Measurements from ENCODE around the gene RBM23. TPM values are rescaled to one million over a fixed set of nuclear protein-coding genes. Genes with fewer than 3 reads are reported as not detected.
"Not testable (repeated sequence)": the region's sequence is repeated elsewhere in the genome, so short reads cannot be mapped to it uniquely, and the experiment has no call there.

The RBM23 gene
- total and polyA plus RNA-seq, 10 of the 15 experiments (the other 5 are each of a cell fraction or from before 2014, with no cell fraction given) = 54.0 to 72.6 (median 61.3) TPM

DNA sequence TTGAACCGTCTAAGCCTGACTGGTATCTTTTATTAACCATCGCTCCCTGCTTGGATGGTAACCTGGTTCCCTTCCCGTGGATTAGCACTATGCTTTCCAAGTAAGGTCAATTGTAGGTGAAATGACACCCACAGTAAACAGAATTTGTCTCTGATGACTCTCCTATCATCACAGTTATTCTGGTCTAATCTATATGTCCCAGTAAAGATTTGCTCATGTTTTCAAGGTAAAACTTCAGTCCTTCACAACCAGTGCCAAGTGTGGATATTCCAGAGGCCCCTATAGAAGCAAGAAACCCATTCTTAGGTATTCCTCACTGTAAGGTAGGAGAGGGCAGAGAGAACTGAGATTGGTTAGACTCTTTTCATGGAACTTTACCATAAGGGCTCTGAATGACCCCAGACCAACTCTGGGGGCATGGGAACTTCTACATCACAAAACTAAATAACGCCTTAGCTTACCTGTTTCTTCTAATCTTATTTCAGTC is 47.9 kb upstream of the RBM23 start:
- Histone ChIP-seq H4K20me1 (ENCODE audit: control insufficient read depth, insufficient read depth) (no peaks in the 10 kb centered on the region), H3K27ac (ENCODE audit: control insufficient read depth, insufficient read depth) (no peak overlapping the region), H3K36me3 (ENCODE audit: control insufficient read depth in 2 of 2, insufficient read depth in 2 of 2, low read length in 1 of 2) (no peaks in the 10 kb centered on the region), H3K9ac (ENCODE audit: control insufficient read depth, insufficient read depth, low read length) (no peak overlapping the region), H3K9me3 (replicated peaks; ENCODE audit: control insufficient read depth, insufficient read depth, low read length) (no peaks in the 10 kb centered on the region), H3K79me2 (ENCODE audit: control insufficient read depth, insufficient read depth, low read length) (no peaks in the 10 kb centered on the region), H3K4me2 (ENCODE audit: control insufficient read depth, insufficient read depth) (no peak overlapping the region), H2AFZ (ENCODE audit: control insufficient read depth, low read depth, low read length) (no peak overlapping the region), H3K4me3 (no peak overlapping the region), H3K4me1 (ENCODE audit: control insufficient read depth, insufficient read depth, low read length) (no peaks in the 10 kb centered on the region), H3K27me3 (replicated peaks in 1 of 2; ENCODE audit: control insufficient read depth in 2 of 2, insufficient read depth in 2 of 2, low read length in 1 of 2) (no peaks in the 10 kb centered on the region)
- in situ Hi-C loops (cut with MboI) (no loop called here), intact Hi-C loops (cut with micrococcal nuclease; ENCODE audit: unreplicated experiment) (no loop called here)
- ATAC-seq (no peak), FAIRE-seq (no peak), DNase-seq (ENCODE audit: low read depth, low spot score) (no peak)
- SMC1A ChIA-PET (ENCODE audit: uncharacterized antibody, unreplicated experiment) = interaction anchor here (1.2 kb wide), 1 partner anchor 19 kb away, joined by 3 read pairs; no protein-coding TSS in a partner anchor
- POLR2A ChIA-PET = no interaction called here
- TF ChIP-seq TBL1XR1 (IDR thresholded peaks at IDR 0.05; ENCODE audit: low read depth, low read length) = no peak
- BruUV-seq (replicated peaks) = no TSS peak
- RAD21 ChIA-PET (ENCODE audit: unreplicated experiment) = interaction anchor here (1.4 kb wide), 1 partner anchor 9 kb away, joined by 3 read pairs; no protein-coding TSS in a partner anchor
- CTCF ChIA-PET = interaction anchor here (2.9 to 13.2 kb wide), 2 partner anchors 8 to 19 kb away, joined by 10 to 370 read pairs; partner anchors contain the start of gene AJUBA
- WGBS (ENCODE audit: insufficient coverage, insufficient replicate concordance, low lambda C conversion rate, missing lambda C conversion rate) = 39% methylated on average over 4 of the region's 4 CpGs

DNA sequence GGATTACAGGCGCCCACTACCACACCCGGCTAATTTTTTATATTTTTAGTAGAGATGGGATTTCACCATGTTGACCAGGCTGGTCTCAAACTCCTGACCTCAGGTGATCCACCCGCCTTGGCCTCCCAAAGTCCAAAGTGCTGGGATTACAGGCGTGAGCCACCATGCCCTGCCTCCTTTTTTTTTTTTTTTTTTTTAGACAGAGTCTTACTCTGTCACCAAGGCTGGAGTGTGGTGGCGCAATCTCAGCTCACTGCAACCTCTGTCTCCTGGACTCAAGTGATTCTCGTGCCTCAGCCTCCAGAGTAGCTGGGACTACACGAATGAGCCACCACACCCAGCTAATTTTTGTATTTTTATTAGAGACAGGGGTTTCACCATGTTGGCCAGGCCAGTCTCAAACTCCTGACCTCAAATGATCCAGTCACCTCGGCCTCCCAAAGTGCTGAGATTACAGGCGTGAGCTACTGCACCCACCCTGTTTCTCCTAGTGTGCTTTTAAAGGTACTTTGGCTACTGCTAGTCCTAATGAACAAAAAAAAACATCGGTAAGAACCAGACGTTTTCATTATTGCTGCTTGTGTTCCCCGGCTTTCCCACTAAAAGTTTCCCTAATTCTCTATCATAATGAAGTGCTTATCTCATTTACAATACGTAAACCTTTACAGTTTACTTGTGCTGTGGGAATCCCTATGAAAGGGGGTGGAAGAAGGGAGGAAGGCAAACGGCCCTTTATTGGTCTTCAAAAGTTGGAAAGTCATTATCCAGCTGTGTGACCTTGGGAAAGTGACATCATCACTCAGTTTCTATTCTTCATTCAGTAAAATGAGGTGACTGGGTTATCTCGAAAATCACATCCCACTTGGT is 47.2 kb upstream of the RBM23 start:
- BruUV-seq (replicated peaks) = not testable (repeated sequence)

More for the DNA sequence above, 47.2 kb upstream of the RBM23 start:
- intact Hi-C loops (cut with micrococcal nuclease; ENCODE audit: unreplicated experiment); FAIRE-seq; H3K4me3 ChIP-seq; H3K9me3 ChIP-seq (replicated peaks; ENCODE audit: control insufficient read depth, insufficient read depth, low read length); H3K36me3 ChIP-seq (ENCODE audit: control insufficient read depth in 2 of 2, insufficient read depth in 2 of 2, low read length in 1 of 2); DNase-seq (ENCODE audit: low read depth, low spot score); H3K27ac ChIP-seq (ENCODE audit: control insufficient read depth, insufficient read depth); H3K79me2 ChIP-seq (ENCODE audit: control insufficient read depth, insufficient read depth, low read length); H4K20me1 ChIP-seq (ENCODE audit: control insufficient read depth, insufficient read depth); H3K9ac ChIP-seq (ENCODE audit: control insufficient read depth, insufficient read depth, low read length); H3K4me1 ChIP-seq (ENCODE audit: control insufficient read depth, insufficient read depth, low read length); H2AFZ ChIP-seq (ENCODE audit: control insufficient read depth, low read depth, low read length); in situ Hi-C loops (cut with MboI); H3K4me2 ChIP-seq (ENCODE audit: control insufficient read depth, insufficient read depth); ATAC-seq; H3K27me3 ChIP-seq (replicated peaks in 1 of 2; ENCODE audit: control insufficient read depth in 2 of 2, insufficient read depth in 2 of 2, low read length in 1 of 2): not testable (repeated sequence)
- POLR2A ChIA-PET = interaction anchor here (0.6 to 0.7 kb wide), 3 partner anchors 20 to 485 kb away, joined by 5 to 7 read pairs (median 6); no protein-coding TSS in a partner anchor
- WGBS (ENCODE audit: insufficient coverage, insufficient replicate concordance, low lambda C conversion rate, missing lambda C conversion rate) = 41% methylated on average over 14 of the region's 15 CpGs
- SMC1A ChIA-PET (ENCODE audit: uncharacterized antibody, unreplicated experiment) = interaction anchor here (1.2 kb wide), 1 partner anchor 20 kb away, joined by 3 read pairs; no protein-coding TSS in a partner anchor
- RAD21 ChIA-PET (ENCODE audit: unreplicated experiment) = interaction anchor here (1.4 kb wide), 1 partner anchor 9 kb away, joined by 3 read pairs; no protein-coding TSS in a partner anchor
- CTCF ChIA-PET = interaction anchor here (13.2 kb wide), 1 partner anchor 19 kb away, joined by 370 read pairs; the partner anchor contains the start of gene AJUBA

Measured in GM12878 (cell line).